SK-N-SH (cell line): ENCODE data around the gene ZNRF4. TPM values are rescaled to one million over a fixed set of nuclear protein-coding genes. Genes with fewer than 3 reads are reported as not detected.

ENCODE experiments used
- CTCF ChIA-PET: fragments of 300-600, 350-600 bp; formaldehyde crosslinking; extraction: SDS; loops from one replicate; lab custom pipeline; 2021; lab: Yijun Ruan, JAX
- POLR2A ChIA-PET: fragments of 350-600 bp; sonication (Branson Sonifier 250); formaldehyde crosslinking; extraction: SDS; loops from one replicate; lab custom pipeline; 2020; ENCODE audit warnings: antibody characterized with exemption, inconsistent platforms; lab: Yijun Ruan, JAX
- DNase-seq: peaks from one replicate; pipeline ENCODE4 v3.0.0; 2012
- H2AFZ ChIP-seq: fragments of 200-600 bp; sonication (generic); 2 replicates; pipeline ENCODE4 v1.8.1; 2016; ENCODE audit warnings: antibody characterized with exemption, mild to moderate bottlenecking, low read depth
- H3F3A ChIP-seq: fragments of 200-600 bp; sonication (generic); replicated peaks from 2 replicates; pipeline ENCODE3; 2016; ENCODE audit warnings: antibody characterized with exemption, mild to moderate bottlenecking; ENCODE audit not compliant: insufficient read depth
- H3K27ac ChIP-seq, 2 experiments: fragments of 200-500 bp in 1 of 2; fragments of 200-600 bp in 1 of 2; sonication (Bioruptor generic) in 1 of 2; sonication (generic), shearing (Covaris generic) in 1 of 2; 2 replicates each; pipeline versions ENCODE4 v1.5.1 to v1.6.1; 2014 to 2016; ENCODE audit warnings: low read depth in 2 of 2, inconsistent platforms in 1 of 2, low read length in 1 of 2, mild to moderate bottlenecking in 1 of 2, mixed read lengths in 1 of 2
- H3K27me3 ChIP-seq: fragments of 200-600 bp; sonication (generic), shearing (Covaris generic); 2 replicates; pipeline ENCODE4 v1.6.1; 2016; ENCODE audit warnings: mixed run types; ENCODE audit not compliant: insufficient read depth
- H3K36me3 ChIP-seq, 2 experiments: fragments of 200-500 bp in 1 of 2; fragments of 200-600 bp in 1 of 2; sonication (Bioruptor generic) in 1 of 2; sonication (generic) in 1 of 2; replicated peaks in 1 of 2; 2 replicates each; pipeline versions ENCODE3 to v1.5.1; 2014 to 2016; ENCODE audit warnings: low read length in 1 of 2, mild to moderate bottlenecking in 1 of 2; ENCODE audit not compliant: insufficient read depth in 2 of 2, control insufficient read depth in 1 of 2
- H3K4me1 ChIP-seq, 2 experiments: fragments of 200-500 bp in 1 of 2; fragments of 200-600 bp in 1 of 2; sonication (Bioruptor generic) in 1 of 2; sonication (generic), shearing (Covaris generic) in 1 of 2; 2 replicates each; pipeline versions ENCODE4 v1.5.1 to v1.6.1; 2014 to 2016; ENCODE audit warnings: low read depth in 1 of 2, low read length in 1 of 2, mixed run types in 1 of 2; ENCODE audit not compliant: insufficient read depth in 2 of 2, control insufficient read depth in 1 of 2
- H3K4me2 ChIP-seq: fragments of 200-600 bp; sonication (generic), shearing (Covaris generic); 2 replicates; pipeline ENCODE4 v1.6.1; 2017; ENCODE audit warnings: mixed run types
- H3K4me3 ChIP-seq, 2 experiments: fragments of 200-500 bp in 1 of 2; fragments of 200-600 bp in 1 of 2; sonication (Bioruptor generic) in 1 of 2; sonication (generic), shearing (Covaris generic) in 1 of 2; 2 replicates each; pipeline versions ENCODE4 v1.5.1 to v1.8.1; 2014 to 2016; ENCODE audit warnings: low read depth in 2 of 2, inconsistent platforms in 1 of 2, low read length in 1 of 2, mild to moderate bottlenecking in 1 of 2, mixed read lengths in 1 of 2, moderate library complexity in 1 of 2
- H3K79me2 ChIP-seq: fragments of 200-600 bp; sonication (generic); 2 replicates; pipeline ENCODE4 v1.8.1; 2017; ENCODE audit warnings: mild to moderate bottlenecking; ENCODE audit not compliant: insufficient read depth
- H3K9ac ChIP-seq: fragments of 200-600 bp; sonication (generic); 2 replicates; pipeline ENCODE4 v1.6.1; 2017; ENCODE audit warnings: mixed run types
- H3K9me2 ChIP-seq: fragments of 200-600 bp; sonication (generic); 2 replicates; pipeline ENCODE4 v1.6.1; 2017; ENCODE audit warnings: mixed run types
- H3K9me3 ChIP-seq: fragments of 200-600 bp; sonication (generic); 2 replicates; pipeline ENCODE4 v1.6.1; 2017; ENCODE audit warnings: mixed run types, mild to moderate bottlenecking, moderate library complexity
- H4K20me1 ChIP-seq: fragments of 200-600 bp; sonication (generic); 2 replicates; pipeline ENCODE4 v1.6.1; 2017; ENCODE audit warnings: mild to moderate bottlenecking, mixed run types; ENCODE audit not compliant: insufficient read depth
- CHD2 ChIP-seq: fragments of 150-350 bp; IDR thresholded peaks from 2 replicates; pipeline ENCODE4 v1.6.1; 2018; ENCODE audit warnings: low read length; ENCODE audit not compliant: partially characterized antibody
- EP300 ChIP-seq, 2 experiments: IDR thresholded peaks; 2 replicates each; pipeline versions ENCODE4 v1.4.0 to v1.6.1; 2012; ENCODE audit warnings: borderline replicate concordance in 1 of 2, low read depth in 1 of 2, low read length in 1 of 2
- FOXM1 ChIP-seq: IDR thresholded peaks from 2 replicates; pipeline ENCODE4 v1.4.0; 2012; ENCODE audit warnings: low read depth, mild to moderate bottlenecking
- GABPA ChIP-seq: IDR thresholded peaks from 2 replicates; pipeline ENCODE4 v1.4.0; 2012; ENCODE audit warnings: low read depth, mild to moderate bottlenecking
- GATA2 ChIP-seq: sonication (generic); formaldehyde crosslinking; IDR thresholded peaks from 2 replicates; pipeline ENCODE4 v1.5.0; 2020; ENCODE audit warnings: mild to moderate bottlenecking, missing genetic modification reagents
- JUND ChIP-seq: IDR thresholded peaks from 2 replicates; pipeline ENCODE4 v1.4.0; 2012
- MAX ChIP-seq: IDR thresholded peaks from 2 replicates; pipeline ENCODE4 v1.4.0; 2012; ENCODE audit warnings: low read depth
- MEF2A ChIP-seq: IDR thresholded peaks from 2 replicates; pipeline ENCODE4 v1.4.0; 2012; ENCODE audit warnings: low read depth, borderline replicate concordance
- MXI1 ChIP-seq: IDR thresholded peaks from 2 replicates; pipeline ENCODE4 v1.6.1; 2012; ENCODE audit warnings: mild to moderate bottlenecking, low read depth, low read length, improper control_type of control experiment
- PBX3 ChIP-seq: IDR thresholded peaks from 2 replicates; pipeline ENCODE4; 2012
- RAD21 ChIP-seq: IDR thresholded peaks from 2 replicates; pipeline ENCODE4 v1.6.1; 2012; ENCODE audit warnings: mild to moderate bottlenecking, low read length
- RCOR1 ChIP-seq: fragments of 150-350 bp; IDR thresholded peaks from 2 replicates; pipeline ENCODE4 v1.6.1; 2017; ENCODE audit warnings: antibody characterized with exemption, low read length
- RFX5 ChIP-seq: IDR thresholded peaks from 2 replicates; pipeline ENCODE4 v1.6.1; 2012; ENCODE audit warnings: mild to moderate bottlenecking, improper control_type of control experiment, low read length
- TEAD4 ChIP-seq: IDR thresholded peaks from 2 replicates; pipeline ENCODE4 v1.4.0; 2012; ENCODE audit warnings: mild to moderate bottlenecking, borderline replicate concordance; ENCODE audit not compliant: insufficient read depth
- YY1 ChIP-seq: IDR thresholded peaks from 2 replicates; pipeline ENCODE4 v1.4.0; 2012; ENCODE audit warnings: low read depth, mild to moderate bottlenecking
- WGBS: methylation state at CpG from one replicate; pipeline ENCODE4 v1.1.6; 2017; ENCODE audit warnings: low lambda C conversion rate; 5-methylcytosine and 5-hydroxymethylcytosine counted together
- polyA plus RNA-seq, 3 experiments: library from polyadenylated mRNA; depleted of rRNA; stranded (reverse); fragments of >200 nt; gene quantifications; 2 replicates each; pipeline ENCODE4 v1.2.3, GENCODE V29; 2012
- TF ChIP-seq, protein P1 (sequence below): IDR thresholded peaks from 2 replicates; pipeline ENCODE4 v1.6.1; 2012; ENCODE audit warnings: mild to moderate bottlenecking, low read depth, low read length, moderate library complexity
- TF ChIP-seq, protein P2 (sequence below): IDR thresholded peaks from 2 replicates; pipeline ENCODE4 v1.4.0; 2012; ENCODE audit warnings: low read depth, borderline replicate concordance
- TF ChIP-seq, protein P3 (sequence below): fragments of 200-600 bp; sonication (generic); IDR thresholded peaks from 2 replicates; pipeline ENCODE4 v1.6.1; 2017; ENCODE audit warnings: antibody characterized with exemption, mild to moderate bottlenecking, moderate library complexity

The ZNRF4 gene
- polyA plus RNA-seq, 1 of the 3 experiments (the other 2 are of a cell fraction): not detected

GRCh38 chr19:5418677-5419076, 36.5 kb upstream of the ZNRF4 start:
- ChIA-PET CTCF (no interaction called here), POLR2A (no interaction called here)
- H3K27ac ChIP-seq: no peak overlapping the region
- H3K4me3 ChIP-seq: no peak overlapping the region
- peaks cover 18% of the 10 kb centered on the region for H3K27me3 ChIP-seq
- no peaks in the 10 kb centered on the region for H3K4me1 ChIP-seq
- DNase-seq: no peak
- H3K9ac ChIP-seq: no peak overlapping the region
- H3K9me2 ChIP-seq: no peaks in the 10 kb centered on the region
- no peak overlapping the region for H2AFZ ChIP-seq
- no peaks in the 10 kb centered on the region for H3K9me3 ChIP-seq
- H3K79me2 ChIP-seq: no peaks in the 10 kb centered on the region
- TF ChIP-seq RAD21: no peak
- TF ChIP-seq, protein P1, sequence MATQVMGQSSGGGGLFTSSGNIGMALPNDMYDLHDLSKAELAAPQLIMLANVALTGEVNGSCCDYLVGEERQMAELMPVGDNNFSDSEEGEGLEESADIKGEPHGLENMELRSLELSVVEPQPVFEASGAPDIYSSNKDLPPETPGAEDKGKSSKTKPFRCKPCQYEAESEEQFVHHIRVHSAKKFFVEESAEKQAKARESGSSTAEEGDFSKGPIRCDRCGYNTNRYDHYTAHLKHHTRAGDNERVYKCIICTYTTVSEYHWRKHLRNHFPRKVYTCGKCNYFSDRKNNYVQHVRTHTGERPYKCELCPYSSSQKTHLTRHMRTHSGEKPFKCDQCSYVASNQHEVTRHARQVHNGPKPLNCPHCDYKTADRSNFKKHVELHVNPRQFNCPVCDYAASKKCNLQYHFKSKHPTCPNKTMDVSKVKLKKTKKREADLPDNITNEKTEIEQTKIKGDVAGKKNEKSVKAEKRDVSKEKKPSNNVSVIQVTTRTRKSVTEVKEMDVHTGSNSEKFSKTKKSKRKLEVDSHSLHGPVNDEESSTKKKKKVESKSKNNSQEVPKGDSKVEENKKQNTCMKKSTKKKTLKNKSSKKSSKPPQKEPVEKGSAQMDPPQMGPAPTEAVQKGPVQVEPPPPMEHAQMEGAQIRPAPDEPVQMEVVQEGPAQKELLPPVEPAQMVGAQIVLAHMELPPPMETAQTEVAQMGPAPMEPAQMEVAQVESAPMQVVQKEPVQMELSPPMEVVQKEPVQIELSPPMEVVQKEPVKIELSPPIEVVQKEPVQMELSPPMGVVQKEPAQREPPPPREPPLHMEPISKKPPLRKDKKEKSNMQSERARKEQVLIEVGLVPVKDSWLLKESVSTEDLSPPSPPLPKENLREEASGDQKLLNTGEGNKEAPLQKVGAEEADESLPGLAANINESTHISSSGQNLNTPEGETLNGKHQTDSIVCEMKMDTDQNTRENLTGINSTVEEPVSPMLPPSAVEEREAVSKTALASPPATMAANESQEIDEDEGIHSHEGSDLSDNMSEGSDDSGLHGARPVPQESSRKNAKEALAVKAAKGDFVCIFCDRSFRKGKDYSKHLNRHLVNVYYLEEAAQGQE: peak; percentile 75; the same call in 1 of the 2 replicates
- H3K4me2 ChIP-seq: no peak overlapping the region
- no peaks in the 10 kb centered on the region for H3K36me3 ChIP-seq
- 62% methylated on average over 6 of the region's 6 CpGs for WGBS
- no peaks in the 10 kb centered on the region for H3F3A ChIP-seq
- H4K20me1 ChIP-seq: no peaks in the 10 kb centered on the region

DNA sequence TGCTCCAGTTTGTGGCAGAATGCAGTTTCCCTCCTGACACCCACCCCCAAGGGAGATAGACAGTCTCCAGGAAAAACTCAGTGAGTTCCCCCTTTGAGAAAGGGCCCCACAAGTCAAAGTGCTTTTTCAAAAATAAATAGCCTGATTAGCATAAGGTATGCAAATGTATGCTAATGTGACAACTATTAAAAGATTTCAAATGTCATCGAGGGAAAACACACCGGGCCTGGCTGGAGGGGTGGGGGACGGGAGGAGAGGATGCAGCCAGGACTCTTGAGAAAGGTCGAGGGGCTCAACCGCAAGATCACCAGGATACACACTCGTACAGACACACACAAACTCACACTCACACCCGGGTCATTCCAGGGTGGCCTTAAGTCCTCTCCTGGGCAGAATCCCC, 34.3 kb upstream of the ZNRF4 start:
- H3K4me3 ChIP-seq: no peak overlapping the region
- H3K9me2 ChIP-seq: no peaks in the 10 kb centered on the region
- no peaks in the 10 kb centered on the region for H3K4me1 ChIP-seq
- H3K4me2 ChIP-seq: no peak overlapping the region
- H3K79me2 ChIP-seq: no peaks in the 10 kb centered on the region
- no peak overlapping the region for H2AFZ ChIP-seq
- no peak overlapping the region for H3K27ac ChIP-seq
- CTCF ChIA-PET: no interaction called here
- H3F3A ChIP-seq: no peaks in the 10 kb centered on the region
- H3K9ac ChIP-seq: no peak overlapping the region
- H4K20me1 ChIP-seq: no peaks in the 10 kb centered on the region
- H3K36me3 ChIP-seq: no peaks in the 10 kb centered on the region
- H3K27me3 ChIP-seq: peaks cover 24% of the 10 kb centered on the region
- TF ChIP-seq GATA2 (CRISPR knock-in tag): no peak
- TF ChIP-seq, protein P2, sequence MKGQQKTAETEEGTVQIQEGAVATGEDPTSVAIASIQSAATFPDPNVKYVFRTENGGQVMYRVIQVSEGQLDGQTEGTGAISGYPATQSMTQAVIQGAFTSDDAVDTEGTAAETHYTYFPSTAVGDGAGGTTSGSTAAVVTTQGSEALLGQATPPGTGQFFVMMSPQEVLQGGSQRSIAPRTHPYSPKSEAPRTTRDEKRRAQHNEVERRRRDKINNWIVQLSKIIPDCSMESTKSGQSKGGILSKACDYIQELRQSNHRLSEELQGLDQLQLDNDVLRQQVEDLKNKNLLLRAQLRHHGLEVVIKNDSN: no peak
- no peak for TF ChIP-seq JUND
- TF ChIP-seq CHD2: no peak
- TF ChIP-seq MXI1: no peak
- TF ChIP-seq MEF2A: no peak
- TF ChIP-seq YY1: no peak
- TF ChIP-seq TEAD4: no peak
- TF ChIP-seq FOXM1: no peak
- TF ChIP-seq MAX: no peak
- TF ChIP-seq, protein P3, sequence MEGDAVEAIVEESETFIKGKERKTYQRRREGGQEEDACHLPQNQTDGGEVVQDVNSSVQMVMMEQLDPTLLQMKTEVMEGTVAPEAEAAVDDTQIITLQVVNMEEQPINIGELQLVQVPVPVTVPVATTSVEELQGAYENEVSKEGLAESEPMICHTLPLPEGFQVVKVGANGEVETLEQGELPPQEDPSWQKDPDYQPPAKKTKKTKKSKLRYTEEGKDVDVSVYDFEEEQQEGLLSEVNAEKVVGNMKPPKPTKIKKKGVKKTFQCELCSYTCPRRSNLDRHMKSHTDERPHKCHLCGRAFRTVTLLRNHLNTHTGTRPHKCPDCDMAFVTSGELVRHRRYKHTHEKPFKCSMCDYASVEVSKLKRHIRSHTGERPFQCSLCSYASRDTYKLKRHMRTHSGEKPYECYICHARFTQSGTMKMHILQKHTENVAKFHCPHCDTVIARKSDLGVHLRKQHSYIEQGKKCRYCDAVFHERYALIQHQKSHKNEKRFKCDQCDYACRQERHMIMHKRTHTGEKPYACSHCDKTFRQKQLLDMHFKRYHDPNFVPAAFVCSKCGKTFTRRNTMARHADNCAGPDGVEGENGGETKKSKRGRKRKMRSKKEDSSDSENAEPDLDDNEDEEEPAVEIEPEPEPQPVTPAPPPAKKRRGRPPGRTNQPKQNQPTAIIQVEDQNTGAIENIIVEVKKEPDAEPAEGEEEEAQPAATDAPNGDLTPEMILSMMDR: no peak
- no peak for TF ChIP-seq EP300 (IDR thresholded peaks at IDR 0.05; ENCODE audit: borderline replicate concordance in 1 of 2, low read depth in 1 of 2, low read length in 1 of 2)
- TF ChIP-seq RFX5: no peak
- no peak for TF ChIP-seq RCOR1
- no peak for TF ChIP-seq RAD21
- TF ChIP-seq GABPA: no peak
- TF ChIP-seq PBX3: no peak
- DNase-seq: no peak
- H3K9me3 ChIP-seq: no peaks in the 10 kb centered on the region
- WGBS: 37% methylated on average over 5 of the region's 7 CpGs
- POLR2A ChIA-PET: no interaction called here
